Neuronal stem cell (in vitro differentiated cells): ENCODE data around the gene PAF1.

Experiments used
- DNase-seq: peaks from one replicate; pipeline ENCODE4 v3.0.0-alpha.2; 2013; ENCODE audit warnings: low spot score
- H2AFZ ChIP-seq: one replicate; pipeline ENCODE4 v1.6.1; 2013; ENCODE audit warnings: mild to moderate bottlenecking, low read length, inconsistent platforms
- H2AK5ac ChIP-seq: 2 replicates; pipeline ENCODE4 v1.6.1; 2013; ENCODE audit warnings: low read depth, mild to moderate bottlenecking, inconsistent platforms, low read length, moderate library complexity, mixed read lengths
- H2BK120ac ChIP-seq: 2 replicates; pipeline ENCODE4 v1.6.1; 2013; ENCODE audit warnings: low read depth, mild to moderate bottlenecking, inconsistent platforms, low read length, moderate library complexity, mixed read lengths
- H2BK12ac ChIP-seq: one replicate; pipeline ENCODE4 v1.6.1; 2013; ENCODE audit warnings: low read length, inconsistent platforms
- H2BK15ac ChIP-seq: 2 replicates; pipeline ENCODE4 v1.6.1; 2013; ENCODE audit warnings: mild to moderate bottlenecking, low read length, inconsistent platforms, mixed read lengths
- H2BK5ac ChIP-seq: one replicate; pipeline ENCODE4 v1.6.1; 2013; ENCODE audit warnings: inconsistent platforms, mild to moderate bottlenecking, low read length, moderate library complexity
- H3K14ac ChIP-seq: one replicate; pipeline ENCODE4 v1.6.1; 2013; ENCODE audit warnings: low read length, inconsistent platforms
- H3K18ac ChIP-seq: 2 replicates; pipeline ENCODE4 v1.6.1; 2013; ENCODE audit warnings: low read length, inconsistent platforms
- H3K23ac ChIP-seq: 2 replicates; pipeline ENCODE4 v1.6.1; 2013; ENCODE audit warnings: low read depth, mild to moderate bottlenecking, mixed read lengths, low read length, inconsistent platforms; ENCODE audit not compliant: poor library complexity
- H3K27ac ChIP-seq: replicated peaks from 3 replicates; pipeline ENCODE4 v1.5.1; 2013; ENCODE audit warnings: low read length, inconsistent platforms
- H3K27me3 ChIP-seq, 3 experiments: 2 replicates each; pipeline ENCODE4 v1.6.1; 2013; ENCODE audit warnings: low read length in 3 of 3, mild to moderate bottlenecking in 2 of 3, inconsistent platforms in 1 of 3, low read depth in 1 of 3, mixed read lengths in 1 of 3, moderate library complexity in 1 of 3; ENCODE audit not compliant: control insufficient read depth in 3 of 3, insufficient read depth in 3 of 3
- H3K36me3 ChIP-seq, 2 donors: replicated peaks in 1 of 2; 2 replicates each; pipeline ENCODE4 v1.6.1; 2013; ENCODE audit warnings: low read length in 2 of 2; ENCODE audit not compliant: control insufficient read depth in 2 of 2, insufficient read depth in 2 of 2
- H3K4ac ChIP-seq: 2 replicates; pipeline ENCODE4 v1.6.1; 2013; ENCODE audit warnings: inconsistent platforms, mild to moderate bottlenecking, low read length, moderate library complexity
- H3K4me1 ChIP-seq, 2 donors: 1 replicate in 1 of 2; 2 replicates in 1 of 2; pipeline ENCODE4 v1.6.1; 2013; ENCODE audit warnings: low read length in 2 of 2, low read depth in 1 of 2; ENCODE audit not compliant: control insufficient read depth in 2 of 2, insufficient read depth in 1 of 2
- H3K4me2 ChIP-seq: one replicate; pipeline ENCODE4 v1.6.1; 2013; ENCODE audit warnings: mild to moderate bottlenecking, low read length, inconsistent platforms; ENCODE audit not compliant: insufficient read depth, poor library complexity, severe bottlenecking
- H3K4me3 ChIP-seq, 2 donors: 2 replicates each; pipeline ENCODE4 v1.5.1; 2013; ENCODE audit warnings: low read length in 2 of 2, mild to moderate bottlenecking in 2 of 2, inconsistent platforms in 1 of 2, moderate library complexity in 1 of 2
- H3K79me1 ChIP-seq: one replicate; pipeline ENCODE4 v1.6.1; 2013; ENCODE audit warnings: low read depth, mild to moderate bottlenecking, inconsistent platforms, low read length, moderate library complexity
- H3K9ac ChIP-seq: one replicate; pipeline ENCODE4 v1.6.1; 2013; ENCODE audit warnings: mild to moderate bottlenecking, low read depth, low read length, inconsistent platforms; ENCODE audit not compliant: poor library complexity
- H3K9me3 ChIP-seq, 2 donors: replicated peaks in 1 of 2; 2 replicates each; pipeline versions ENCODE3 to v1.6.1; 2013; ENCODE audit warnings: low read length in 2 of 2, mild to moderate bottlenecking in 2 of 2, inconsistent platforms in 1 of 2, low read depth in 1 of 2, mixed read lengths in 1 of 2, moderate library complexity in 1 of 2; ENCODE audit not compliant: control insufficient read depth in 2 of 2, insufficient read depth in 1 of 2
- H4K8ac ChIP-seq: one replicate; pipeline ENCODE4 v1.6.1; 2013; ENCODE audit warnings: low read depth, mild to moderate bottlenecking, inconsistent platforms, low read length, moderate library complexity
- H4K91ac ChIP-seq: one replicate; pipeline ENCODE4 v1.6.1; 2013; ENCODE audit warnings: low read length, low read depth, mild to moderate bottlenecking, inconsistent platforms; ENCODE audit not compliant: poor library complexity
- WGBS, 2 donors: extraction: QIAGEN DNeasy Blood & Tissue Kit; methylation state at CpG; one replicate each; pipeline ENCODE4 v1.1.7; 2013; ENCODE audit warnings: missing lambda C conversion rate in 2 of 2, mixed read lengths in 1 of 2; ENCODE audit not compliant: insufficient read length in 2 of 2, insufficient replicate concordance in 1 of 2; ENCODE audit errors: extremely low coverage in 2 of 2; 5-methylcytosine and 5-hydroxymethylcytosine counted together

The PAF1 gene

DNA sequence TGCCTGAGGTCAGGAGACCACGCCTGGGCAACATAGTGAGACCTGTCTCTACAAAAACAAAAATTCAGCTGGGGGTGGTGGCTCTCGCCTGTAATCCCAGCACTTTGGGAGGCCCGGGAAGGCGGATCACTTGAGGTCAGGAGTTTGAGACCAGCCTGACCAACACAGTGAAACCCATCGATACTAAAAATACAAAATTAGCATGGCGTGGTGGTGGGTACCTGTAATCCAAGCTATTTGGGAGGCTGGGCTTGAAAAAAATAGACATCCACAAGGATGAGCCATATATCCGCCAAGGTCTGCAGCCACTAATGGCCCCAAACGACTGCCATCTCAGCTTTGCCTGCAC lies 41.7 kb upstream of the PAF1 start:
- H2BK5ac ChIP-seq = no peak overlapping the region
- no peak overlapping the region for H4K91ac ChIP-seq
- no peak overlapping the region for H3K4ac ChIP-seq
- H2BK15ac ChIP-seq = no peak overlapping the region
- H3K9me3 ChIP-seq = no peaks in the 10 kb centered on the region
- no peak overlapping the region for H2AFZ ChIP-seq
- no peak overlapping the region for H3K4me3 ChIP-seq
- H4K8ac ChIP-seq = no peak overlapping the region
- H3K4me2 ChIP-seq = no peak overlapping the region
- H3K27ac ChIP-seq = no peak overlapping the region
- H2AK5ac ChIP-seq = no peak overlapping the region
- no peak overlapping the region for H3K14ac ChIP-seq
- no peak overlapping the region for H2BK12ac ChIP-seq
- no peak overlapping the region for H3K9ac ChIP-seq
- H3K4me1 ChIP-seq = peaks cover 13 to 19% of the 10 kb centered on the region in 2 donors
- peaks cover 29 to 31% of the 10 kb centered on the region in 2 donors for H3K36me3 ChIP-seq
- H3K27me3 ChIP-seq = no peaks in the 10 kb centered on the region
- H2BK120ac ChIP-seq = no peak overlapping the region
- DNase-seq = no peak
- peaks cover 11% of the 10 kb centered on the region for H3K79me1 ChIP-seq
- no CpG with 5 or more reads among the region's 8 CpGs for WGBS, 2 donors
- no peak overlapping the region for H3K23ac ChIP-seq
- no peak overlapping the region for H3K18ac ChIP-seq

DNA sequence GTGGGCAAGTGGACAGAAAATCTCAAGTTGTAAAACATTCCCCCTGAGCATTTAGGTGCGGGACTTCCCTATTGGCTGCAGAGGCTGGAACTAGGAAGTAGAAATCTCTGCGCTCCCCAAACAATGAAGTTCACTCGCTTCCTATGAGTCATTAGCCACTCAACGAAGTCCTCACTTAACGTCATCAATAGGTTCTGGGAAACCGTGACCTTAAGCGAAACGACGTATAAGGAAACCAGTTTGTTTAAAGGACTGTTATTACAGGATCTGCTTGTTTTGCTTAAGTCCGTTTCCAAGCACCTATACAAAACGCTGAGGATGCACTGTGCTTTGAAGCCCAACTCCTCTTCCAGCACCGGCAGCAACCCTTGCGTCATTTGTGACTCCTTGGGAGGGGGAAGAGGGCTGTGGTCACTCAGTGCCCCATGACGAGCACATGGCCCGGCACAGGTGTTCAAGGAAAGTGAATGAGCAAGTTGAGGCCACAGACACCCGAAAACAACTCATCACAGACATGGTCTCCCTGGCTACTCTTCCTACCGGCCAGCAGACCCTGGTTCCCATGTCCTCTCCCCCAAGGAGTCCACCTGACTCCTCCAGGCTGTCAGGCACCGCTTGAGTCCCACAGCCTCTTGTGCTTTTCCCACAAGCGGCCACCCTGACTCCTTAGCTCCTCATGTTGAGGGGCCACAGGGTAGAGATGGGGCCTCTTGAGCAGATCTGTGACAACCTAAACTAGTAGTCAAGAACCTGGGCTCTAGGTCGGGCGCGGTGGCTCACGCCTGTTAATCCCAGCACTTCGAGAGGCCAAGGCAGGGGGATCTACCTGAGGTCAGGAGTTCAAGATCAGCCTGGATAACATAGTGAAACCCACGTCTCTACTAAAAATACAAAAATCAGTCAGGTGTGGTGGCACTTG lies 40.0 kb upstream of the PAF1 start:
- Histone ChIP-seq H2AK5ac (no peak overlapping the region), H3K4me2 (no peak overlapping the region), H3K27ac (no peak overlapping the region), H3K9ac (peak overlapping the region; percentile 47), H3K4ac (no peak overlapping the region), H3K9me3 (no peaks in the 10 kb centered on the region), H3K36me3 (peaks cover 29 to 38% of the 10 kb centered on the region in 2 donors), H2BK5ac (no peak overlapping the region), H3K14ac (no peak overlapping the region), H2BK120ac (no peak overlapping the region), H2BK15ac (no peak overlapping the region), H4K8ac (no peak overlapping the region), H3K79me1 (peaks cover 11% of the 10 kb centered on the region), H3K18ac (no peak overlapping the region), H3K23ac (no peak overlapping the region), H3K27me3 (no peaks in the 10 kb centered on the region), H3K4me1 (peaks cover 18 to 21% of the 10 kb centered on the region in 2 donors), H3K4me3 (no peak overlapping the region), H2BK12ac (no peak overlapping the region), H2AFZ (no peak overlapping the region), H4K91ac (no peak overlapping the region)
- no peak for DNase-seq
- no CpG with 5 or more reads among the region's 25 CpGs for WGBS, 2 donors

DNA sequence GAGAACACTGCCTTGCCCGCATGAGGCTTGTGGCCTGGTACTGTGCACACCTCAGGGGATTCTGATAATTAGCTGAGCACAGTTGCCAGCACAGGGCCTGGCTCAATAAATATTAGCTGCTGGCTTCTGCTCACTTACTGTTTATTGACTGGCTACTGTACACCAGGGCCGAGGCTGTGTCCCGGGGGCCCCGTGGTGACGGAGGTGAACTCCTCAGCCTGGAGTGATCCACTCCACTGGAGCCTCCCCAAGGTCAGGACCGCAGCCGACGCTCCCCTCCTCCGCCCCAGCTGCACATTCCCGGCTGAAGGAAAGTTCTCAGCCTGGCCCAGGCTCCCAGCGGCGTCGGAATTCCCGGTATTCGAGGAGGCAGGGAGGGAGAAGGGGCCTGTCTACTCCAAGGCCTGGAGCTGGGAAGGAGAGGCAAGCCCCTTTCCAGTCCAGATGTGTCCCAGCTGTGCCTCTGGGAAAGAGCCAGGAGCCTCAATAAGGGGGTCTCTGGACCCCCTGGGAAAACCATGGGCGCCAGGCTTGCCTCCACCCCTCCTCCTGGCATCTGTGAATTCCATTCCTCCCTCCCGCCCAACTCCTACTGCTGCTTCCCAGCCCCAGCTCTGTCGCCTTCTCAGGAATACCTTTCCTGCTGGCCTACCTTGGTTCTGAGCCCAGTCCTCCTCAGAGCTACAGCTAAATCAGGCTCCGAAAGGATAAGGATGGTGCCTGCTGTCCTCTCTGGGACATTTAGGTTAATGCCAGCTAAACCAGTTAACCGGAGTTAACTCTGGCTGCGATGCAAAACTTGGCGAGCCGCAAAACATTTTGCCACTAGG lies 37.6 kb upstream of the PAF1 start:
- DNase-seq = peak; percentile 72
- H2AFZ ChIP-seq = peak overlapping the region; percentile 79
- WGBS, 2 donors = no CpG with 5 or more reads among the region's 23 CpGs

DNA sequence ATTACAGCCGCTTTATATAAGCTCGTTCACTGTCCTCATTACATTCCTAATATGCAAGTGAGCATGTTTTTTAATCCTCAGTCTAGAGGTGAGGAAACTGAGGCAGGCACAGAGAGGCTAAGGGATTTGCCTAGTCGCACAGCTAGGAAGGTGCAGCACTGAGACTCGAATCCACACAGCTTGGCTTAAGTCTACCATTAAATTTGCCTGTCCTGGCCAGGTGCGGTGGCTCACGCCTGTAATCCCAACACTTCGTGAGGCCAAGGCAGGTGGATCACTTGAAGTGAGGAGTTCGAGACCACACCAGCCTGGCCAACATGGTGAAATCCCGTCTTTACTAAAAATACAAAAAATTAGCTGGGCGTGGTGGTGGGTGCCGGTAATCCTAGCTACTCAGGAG lies 36.8 kb upstream of the PAF1 start:
- Histone ChIP-seq H2BK5ac (no peak overlapping the region), H3K4ac (no peak overlapping the region), H3K14ac (no peak overlapping the region), H4K91ac (no peak overlapping the region), H2BK12ac (no peak overlapping the region), H3K9me3 (no peaks in the 10 kb centered on the region), H2AFZ (no peak overlapping the region), H3K27ac (no peak overlapping the region), H3K4me2 (no peak overlapping the region), H3K79me1 (no peaks in the 10 kb centered on the region), H2BK120ac (no peak overlapping the region), H3K18ac (peak overlapping the region; percentile 20), H2AK5ac (no peak overlapping the region), H3K36me3 (peaks cover 37 to 47% of the 10 kb centered on the region in 2 donors), H3K4me1 (peaks cover 18 to 19% of the 10 kb centered on the region in 2 donors), H3K4me3 (no peak overlapping the region), H2BK15ac (no peak overlapping the region), H3K9ac (no peak overlapping the region), H3K23ac (no peak overlapping the region), H3K27me3 (no peaks in the 10 kb centered on the region), H4K8ac (no peak overlapping the region)
- DNase-seq = no peak
- no CpG with 5 or more reads among the region's 11 CpGs for WGBS, 2 donors

More for the DNA sequence above, 37.6 kb upstream of the PAF1 start:
- Histone ChIP-seq H4K91ac (no peak overlapping the region), H2BK5ac (peak overlapping the region; percentile 33), H2BK12ac (no peak overlapping the region), H3K23ac (peak overlapping the region; percentile 30), H3K18ac (peak overlapping the region; percentile 82), H3K4ac (no peak overlapping the region), H3K27me3 (no peaks in the 10 kb centered on the region), H2BK15ac (no peak overlapping the region), H2AK5ac (peak overlapping the region; percentile 0), H3K9me3 (no peaks in the 10 kb centered on the region), H3K9ac (no peak overlapping the region), H2BK120ac (peak overlapping the region; percentile 4), H3K27ac (peak overlapping the region; percentile 72), H3K4me2 (peak overlapping the region; percentile 37), H4K8ac (no peak overlapping the region), H3K79me1 (no peaks in the 10 kb centered on the region), H3K4me1 (peaks cover 18 to 19% of the 10 kb centered on the region in 2 donors), H3K14ac (no peak overlapping the region), H3K4me3 (no peak overlapping the region), H3K36me3 (peaks cover 37 to 47% of the 10 kb centered on the region in 2 donors)
